Adipose tissue (tissue), 3 donors: ENCODE results near the gene MT1A. TPM values are rescaled to one million over a fixed set of nuclear protein-coding genes. Genes with fewer than 3 reads are reported as not detected.

Experiments used
- H3K27ac ChIP-seq: one replicate; pipeline ENCODE4 v1.5.1; 2013; ENCODE audit warnings: low read depth, low read length
- WGBS, 3 donors: extraction: QIAGEN DNeasy Blood & Tissue Kit; methylation state at CpG; one replicate each; pipeline ENCODE4 v1.1.7; 2013; 5-methylcytosine and 5-hydroxymethylcytosine counted together
- polyA plus RNA-seq, 3 donors: library from polyadenylated mRNA; stranded (reverse); fragments of 200-250 nt; gene quantifications; one replicate each; pipeline ENCODE4 v1.2.3, GENCODE V29; 2013
- donor health status: healthy with polysubstance abuse.
- donor health status: Bipolar disorder and iron deficiency.
- donor health status: healthy.

The MT1A gene
- polyA plus RNA-seq, 3 donors = 259 to 2,112 (median 1,254) TPM

DNA sequence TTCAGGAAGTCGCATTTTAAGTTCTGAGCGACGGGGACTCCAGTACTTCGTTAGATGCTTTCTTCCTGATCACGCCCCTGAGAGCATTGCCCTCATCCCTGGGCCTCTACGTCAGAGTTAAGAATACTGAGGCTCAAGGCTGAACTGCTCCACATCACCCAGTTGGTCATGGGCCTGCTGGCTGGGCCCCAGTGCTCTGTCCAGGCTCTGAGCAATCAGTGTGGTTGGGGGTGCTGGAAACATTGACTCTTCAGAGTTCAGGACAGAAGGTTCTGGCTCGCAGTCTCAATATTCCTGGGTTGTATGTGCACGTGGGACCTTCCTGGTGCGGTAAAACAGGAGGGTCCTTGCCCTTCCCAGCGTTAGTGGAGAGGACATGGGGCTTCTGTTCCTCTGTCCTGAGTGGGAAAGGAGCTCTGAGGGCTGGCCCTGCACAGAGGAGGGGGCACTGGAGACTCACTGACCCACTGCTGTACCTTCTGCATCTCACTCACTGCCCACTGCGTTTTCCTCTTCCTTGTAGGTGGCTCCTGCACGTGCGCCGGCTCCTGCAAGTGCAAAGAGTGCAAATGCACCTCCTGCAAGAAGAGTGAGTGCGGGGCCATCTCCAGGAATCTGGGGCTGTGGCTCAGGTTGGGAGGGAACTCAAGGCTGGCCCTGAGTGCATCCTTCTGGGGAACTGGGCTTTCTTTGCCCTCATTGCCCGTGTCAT, 12.4 kb upstream of the MT1A start:
- 8 to 21% (median 19%) methylated on average over 16 of the region's 16 CpGs for WGBS, 3 donors
- peak overlapping the region; percentile 16 for H3K27ac ChIP-seq

DNA sequence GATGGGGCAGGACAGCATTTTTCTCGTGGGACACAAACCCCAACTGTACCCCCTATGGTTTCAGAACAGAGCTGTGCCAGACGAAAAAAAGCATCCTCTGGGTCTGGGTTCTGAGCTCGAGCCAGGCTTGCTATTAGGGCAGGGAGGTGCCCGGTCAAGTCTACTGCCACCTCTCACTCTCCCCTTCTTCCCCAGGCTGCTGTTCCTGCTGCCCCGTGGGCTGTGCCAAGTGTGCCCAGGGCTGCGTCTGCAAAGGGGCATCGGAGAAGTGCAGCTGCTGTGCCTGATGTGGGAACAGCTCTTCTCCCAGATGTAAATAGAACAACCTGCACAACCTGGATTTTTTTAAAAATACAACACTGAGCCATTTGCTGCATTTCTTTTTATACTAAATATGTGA, 11.8 kb upstream of the MT1A start:
- 26 to 60% (median 48%) methylated on average over 7 of the region's 7 CpGs for WGBS, 3 donors

GRCh38 chr16:56628486-56629350, 9.7 kb upstream of the MT1A start:
- H3K27ac ChIP-seq = no peak overlapping the region
- 66 to 73% (median 69%) methylated on average over 9 of the region's 9 CpGs for WGBS, 3 donors

More for the DNA sequence above, 11.8 kb upstream of the MT1A start:
- peak overlapping the region; percentile 46 for H3K27ac ChIP-seq

DNA sequence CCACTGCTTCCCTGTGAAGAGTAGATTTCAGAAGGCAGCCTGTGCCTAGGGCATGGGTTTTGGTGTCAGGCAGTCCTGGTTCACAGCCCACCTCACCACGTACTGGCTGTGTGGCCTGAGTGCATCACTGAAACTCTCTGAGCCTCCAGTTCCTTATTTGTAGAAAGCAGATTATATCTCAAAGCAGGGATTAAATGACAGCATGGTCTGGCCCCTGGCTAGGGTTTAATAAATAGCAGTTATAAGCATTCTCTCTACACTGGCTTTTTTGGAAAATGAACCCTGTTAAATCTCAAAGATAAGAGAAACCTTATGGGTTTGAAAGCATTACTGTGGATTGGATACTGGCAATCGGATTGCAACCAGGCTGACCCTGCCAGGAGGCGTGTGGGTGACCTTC, 8.9 kb upstream of the MT1A start:
- 69 to 93% (median 89%) methylated on average over 3 of the region's 3 CpGs for WGBS, 3 donors
- no peak overlapping the region for H3K27ac ChIP-seq

DNA sequence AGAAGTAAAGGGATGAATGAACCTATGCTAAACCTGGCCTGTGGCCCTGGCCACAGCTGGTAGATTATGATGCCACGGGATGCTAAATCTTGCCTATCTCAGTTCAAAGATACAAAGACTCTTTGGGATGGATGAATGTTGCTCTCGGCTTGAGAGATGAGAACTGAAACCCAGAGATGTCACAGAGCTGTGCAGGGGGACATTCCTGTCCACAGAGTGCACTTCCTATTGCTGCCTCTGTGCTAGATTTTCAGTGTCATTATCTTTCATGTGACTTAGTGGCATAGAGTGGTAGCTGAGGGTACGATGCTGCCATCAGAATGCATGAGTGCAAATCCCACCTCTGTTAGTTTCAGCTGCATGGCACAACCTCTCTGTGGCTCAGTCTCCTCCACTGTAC, 8.3 kb upstream of the MT1A start:
- no peak overlapping the region for H3K27ac ChIP-seq
- 76 to 88% (median 87%) methylated on average over 3 of the region's 3 CpGs for WGBS, 3 donors

DNA sequence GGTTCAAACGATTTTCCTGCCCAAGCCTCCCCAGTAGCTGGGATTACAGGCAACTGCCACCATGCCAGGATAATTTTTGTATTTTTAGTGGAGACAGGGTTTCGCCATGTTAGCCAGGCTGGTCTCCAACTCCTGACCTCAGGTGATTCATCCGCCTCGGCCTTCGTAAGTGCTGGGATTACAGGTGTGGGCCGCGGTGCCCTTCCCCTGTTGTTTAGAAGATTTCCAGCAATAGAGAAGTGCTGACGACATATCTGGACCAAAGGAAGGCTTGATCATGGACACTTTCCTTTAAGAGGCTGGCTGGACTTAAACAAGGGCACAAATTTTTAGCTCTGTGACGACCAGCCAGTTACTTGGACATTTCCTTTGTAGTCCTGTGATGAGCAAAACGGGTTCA, 7.3 kb upstream of the MT1A start:
- 88 to 90% (median 88%) methylated on average over 10 of the region's 10 CpGs for WGBS, 3 donors
- no peak overlapping the region for H3K27ac ChIP-seq

GRCh38 chr16:56631832-56632155, 6.7 kb upstream of the MT1A start:
- 19 to 22% (median 19%) methylated on average over 14 of the region's 14 CpGs for WGBS, 3 donors

GRCh38 chr16:56632156-56632847, 6.2 kb upstream of the MT1A start, which contains the start of gene MT1M:
TSS of gene MT1M (plus strand) at chr16:56632659. CDS start at chr16:56632732, 73 bp downstream.
- peak within 1 kb of the TSS; percentile 41 for H3K27ac ChIP-seq
- 1% methylated on average over 58 to 61 of the region's 61 CpGs for WGBS, 3 donors

More at GRCh38 chr16:56631832-56632155, 6.7 kb upstream of the MT1A start:
- peak overlapping the region; percentile 30 for H3K27ac ChIP-seq

DNA sequence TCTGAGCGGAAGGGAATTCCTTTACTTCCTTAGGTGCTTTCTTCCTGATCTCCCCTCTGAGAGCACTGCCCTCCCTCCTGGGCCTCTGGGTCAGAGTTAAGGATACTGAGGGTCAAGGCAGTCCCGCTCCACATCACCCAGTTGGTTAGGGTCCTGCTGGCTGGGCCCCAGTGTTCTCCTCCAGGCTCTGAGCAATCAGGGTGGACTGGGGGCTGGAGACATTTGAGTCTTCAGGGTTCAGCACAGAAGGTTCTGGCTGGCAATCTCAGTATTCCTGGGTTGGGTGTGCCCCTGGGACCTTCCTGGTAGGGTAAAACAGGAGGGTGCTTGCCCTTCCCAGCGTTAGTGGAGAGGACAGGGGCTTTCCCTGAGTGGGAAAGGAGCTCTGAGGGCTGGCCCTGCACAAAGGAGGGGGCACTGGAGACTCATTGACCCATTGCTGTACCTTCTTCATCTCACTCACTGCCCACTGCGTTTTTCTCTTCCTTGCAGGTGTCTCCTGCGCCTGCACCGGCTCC, 5.6 kb upstream of the MT1A start:
- peak overlapping the region; percentile 41 for H3K27ac ChIP-seq
- WGBS, 3 donors = 31 to 37% (median 31%) methylated on average over 6 of the region's 6 CpGs

GRCh38 chr16:56633535-56633934, 4.9 kb upstream of the MT1A start:
- WGBS, 3 donors = 45 to 63% (median 51%) methylated on average over 7 of the region's 7 CpGs
- no peak overlapping the region for H3K27ac ChIP-seq

- 28 to 60% (median 38%) methylated on average over 43 to 47 of the region's 47 CpGs for WGBS, 3 donors
- no peak overlapping the region for H3K27ac ChIP-seq
Measured at GRCh38 chr16:56634715-56635440, 3.6 kb upstream of the MT1A start.

GRCh38 chr16:56635441-56635967, 3.0 kb upstream of the MT1A start:
- H3K27ac ChIP-seq = no peak overlapping the region
- 21 to 56% (median 25%) methylated on average over 32 to 40 of the region's 40 CpGs for WGBS, 3 donors

GRCh38 chr16:56636616-56637413, 1.7 kb upstream of the MT1A start:
- WGBS, 3 donors = 55 to 78% (median 60%) methylated on average over 9 of the region's 9 CpGs
- no peak overlapping the region for H3K27ac ChIP-seq

DNA sequence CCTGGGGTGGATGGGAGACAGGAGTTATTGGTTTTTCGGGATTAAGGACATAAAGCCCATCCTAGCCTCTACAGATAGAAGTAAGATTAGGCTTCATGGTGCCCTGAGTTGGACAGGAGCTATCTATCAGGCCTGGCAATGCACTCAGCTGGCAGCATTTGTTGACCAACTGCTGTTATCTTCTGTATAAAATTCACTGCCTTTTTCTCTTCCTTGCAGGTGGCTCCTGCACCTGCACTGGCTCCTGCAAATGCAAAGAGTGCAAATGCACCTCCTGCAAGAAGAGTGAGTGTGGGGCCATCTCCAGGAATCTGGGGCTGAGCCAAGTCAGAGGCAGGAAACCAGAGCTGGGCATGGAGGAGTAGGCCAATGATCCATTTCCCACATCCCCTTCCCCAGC, 579 bp downstream of the MT1A start:
- no peak overlapping the region for H3K27ac ChIP-seq

GRCh38 chr16:56640076-56640475, 1.6 kb downstream of the MT1A start:
- WGBS, 3 donors = 74 to 95% (median 92%) methylated on average over 1 of the region's 1 CpG
- H3K27ac ChIP-seq = no peak overlapping the region

More for the DNA sequence above, 579 bp downstream of the MT1A start:
- WGBS, 3 donors = 29 to 76% (median 69%) methylated on average over 1 of the region's 1 CpG

GRCh38 chr16:56641166-56641565, 2.7 kb downstream of the MT1A start:
- no peak overlapping the region for H3K27ac ChIP-seq
- 89 to 100% (median 93%) methylated on average over 2 of the region's 2 CpGs for WGBS, 3 donors

DNA sequence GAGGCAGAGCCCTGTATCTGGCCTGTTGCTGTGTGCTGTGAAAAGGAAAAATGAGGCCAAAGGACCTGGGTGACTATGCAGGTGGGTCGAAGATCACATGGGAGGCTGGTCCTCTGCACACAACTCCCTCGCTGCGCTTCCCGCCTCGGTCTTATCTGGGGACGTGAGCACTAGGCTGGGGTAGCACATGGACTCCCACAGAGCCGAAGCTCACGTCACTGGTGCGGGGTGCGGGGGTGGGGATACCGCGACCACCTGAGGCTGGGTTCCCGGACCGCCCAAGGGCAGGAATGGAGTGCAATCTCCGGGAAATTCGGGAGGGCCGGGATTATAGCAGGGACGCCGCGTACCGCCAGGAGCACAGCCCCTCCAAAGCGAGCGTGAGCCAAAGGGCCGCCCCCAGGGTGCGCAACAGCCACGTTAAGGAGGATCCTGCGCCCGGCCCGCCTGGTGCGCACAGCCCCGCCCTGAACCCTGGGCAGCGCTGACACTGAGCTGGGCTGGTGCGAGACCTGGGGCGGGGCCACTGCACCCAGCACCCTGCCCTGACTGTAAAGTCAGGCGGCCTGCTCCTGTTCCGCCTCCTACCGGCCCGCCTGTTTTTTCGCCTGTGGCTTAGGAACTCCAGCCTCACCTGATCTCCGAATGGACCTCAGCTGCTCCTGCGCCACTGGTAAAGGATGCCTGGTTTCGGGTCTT, 4.8 kb downstream of the MT1A start:
- no peak overlapping the region for H3K27ac ChIP-seq
- 2 to 7% (median 5%) methylated on average over 38 to 42 of the region's 42 CpGs for WGBS, 3 donors
